Midbrain (tissue), 1 donor: ENCODE results near the gene FBXO2.
"Not testable (repeated sequence)": the region's sequence is repeated elsewhere in the genome, so short reads cannot be mapped to it uniquely, and the experiment has no call there.

Experiments
- DNase-seq: peaks from one replicate; lab custom pipeline; 2025; lab: John Stamatoyannopoulos, UW

The FBXO2 gene

GRCh38 chr1:11629184-11630016 lies 24.8 kb downstream of the FBXO2 start:
- DNase-seq = no peak

GRCh38 chr1:11628767-11629166 lies 25.5 kb downstream of the FBXO2 start:
- DNase-seq = no peak

GRCh38 chr1:11626551-11626950 lies 27.7 kb downstream of the FBXO2 start:
- DNase-seq = no peak

- no peak for DNase-seq
These were observed 30.5 kb downstream of the FBXO2 start for GRCh38 chr1:11623702-11624101.

GRCh38 chr1:11622398-11622797 lies 31.8 kb downstream of the FBXO2 start:
- DNase-seq = no peak

- no peak for DNase-seq
These were observed 33.3 kb downstream of the FBXO2 start for GRCh38 chr1:11620924-11621323.

- DNase-seq = no peak
These were observed 33.8 kb downstream of the FBXO2 start for GRCh38 chr1:11620405-11620804.

- no peak for DNase-seq
These were observed 36.5 kb downstream of the FBXO2 start for GRCh38 chr1:11617741-11618140.

- no peak for DNase-seq
These were observed 36.9 kb downstream of the FBXO2 start for GRCh38 chr1:11617314-11617713.

GRCh38 chr1:11616766-11617165 lies 37.5 kb downstream of the FBXO2 start:
- no peak for DNase-seq

- DNase-seq = no peak
These were observed 39.1 kb downstream of the FBXO2 start for GRCh38 chr1:11615090-11615489.

- DNase-seq = no peak
These were observed 40.9 kb downstream of the FBXO2 start for GRCh38 chr1:11613347-11613746.

GRCh38 chr1:11611638-11612327 lies 42.4 kb downstream of the FBXO2 start:
- no peak for DNase-seq

GRCh38 chr1:11610629-11611180 lies 43.5 kb downstream of the FBXO2 start:
- no peak for DNase-seq

GRCh38 chr1:11609378-11609777 lies 44.9 kb downstream of the FBXO2 start:
- DNase-seq = not testable (repeated sequence)

- DNase-seq = not testable (repeated sequence)
These were observed 45.6 kb downstream of the FBXO2 start for GRCh38 chr1:11608596-11609130.

- DNase-seq = no peak
These were observed 47.5 kb downstream of the FBXO2 start for GRCh38 chr1:11606775-11607174.

- no peak for DNase-seq
These were observed 51.2 kb downstream of the FBXO2 start for GRCh38 chr1:11602981-11603380.

- DNase-seq = no peak
These were observed 51.8 kb downstream of the FBXO2 start for GRCh38 chr1:11602424-11602823.

GRCh38 chr1:11600836-11601235 lies 53.4 kb downstream of the FBXO2 start:
- no peak for DNase-seq

- DNase-seq = no peak
These were observed 54.2 kb downstream of the FBXO2 start for GRCh38 chr1:11599891-11600576.

GRCh38 chr1:11598461-11598860 lies 55.8 kb downstream of the FBXO2 start:
- no peak for DNase-seq
